Measurements from ENCODE around the gene DYNC2LI1. TPM values are rescaled to one million over a fixed set of nuclear protein-coding genes. Genes with fewer than 3 reads are reported as not detected.

DYNC2LI1 gene
- total RNA-seq, 1 experiment from 2014 or later: 64.6 TPM

DNA sequence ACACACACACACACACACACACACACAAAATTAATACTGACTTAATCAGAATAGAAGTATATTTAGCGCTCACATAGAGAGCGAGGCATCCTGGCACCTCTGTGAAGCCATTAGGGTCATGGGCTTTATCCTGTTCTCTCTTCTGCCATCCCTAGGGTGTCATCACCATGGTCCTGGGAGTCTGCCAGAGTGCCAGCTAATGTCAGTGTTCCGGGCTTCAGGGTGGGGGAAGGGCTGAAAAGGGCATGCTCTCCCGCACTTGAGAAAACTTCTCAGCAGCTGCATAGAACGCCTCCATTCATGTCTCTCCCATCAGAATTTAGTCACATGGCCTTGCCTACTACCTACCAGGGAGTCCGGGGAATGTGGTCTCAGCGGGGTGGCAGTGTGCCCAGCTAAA is 19.7 kb upstream of the DYNC2LI1 start:
- DNase-seq (ENCODE audit: low read depth): peak; percentile 44
- in situ Hi-C loops (cut with HindIII; ENCODE audit: low pct_unique_long_range_greater_than_20kb, low sequenced_read_pairs): no loop called here

GRCh38 chr2:43758739-43759138 is 15.1 kb upstream of the DYNC2LI1 start:
- DNase-seq (ENCODE audit: low read depth): no peak

GRCh38 chr2:43759195-43759594 is 14.6 kb upstream of the DYNC2LI1 start:
- in situ Hi-C loops (cut with HindIII; ENCODE audit: low pct_unique_long_range_greater_than_20kb, low sequenced_read_pairs): no loop called here
- peak; percentile 95 for DNase-seq (ENCODE audit: low read depth)

More at GRCh38 chr2:43758739-43759138, 15.1 kb upstream of the DYNC2LI1 start:
- in situ Hi-C loops (cut with HindIII; ENCODE audit: low pct_unique_long_range_greater_than_20kb, low sequenced_read_pairs): no loop called here

DNA sequence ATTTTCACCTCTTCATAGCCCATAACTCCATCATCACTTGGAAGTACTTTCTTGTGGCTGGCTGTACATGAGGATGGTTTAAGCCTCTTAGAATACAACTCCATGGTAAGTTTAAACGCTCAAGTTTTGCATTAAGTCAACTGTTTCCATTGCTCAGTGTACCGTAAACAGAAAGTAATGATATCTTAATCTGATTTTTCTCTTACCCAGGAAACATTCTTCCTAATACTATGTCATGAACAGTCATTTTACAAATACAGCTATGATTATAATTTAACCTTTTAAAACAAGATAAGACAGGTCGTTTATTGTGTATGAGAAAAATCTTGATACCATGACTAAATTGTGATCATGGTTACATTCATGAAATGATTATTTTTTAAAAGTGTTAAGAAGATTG is 11.6 kb upstream of the DYNC2LI1 start:
- in situ Hi-C loops (cut with HindIII; ENCODE audit: low pct_unique_long_range_greater_than_20kb, low sequenced_read_pairs): no loop called here

DNA sequence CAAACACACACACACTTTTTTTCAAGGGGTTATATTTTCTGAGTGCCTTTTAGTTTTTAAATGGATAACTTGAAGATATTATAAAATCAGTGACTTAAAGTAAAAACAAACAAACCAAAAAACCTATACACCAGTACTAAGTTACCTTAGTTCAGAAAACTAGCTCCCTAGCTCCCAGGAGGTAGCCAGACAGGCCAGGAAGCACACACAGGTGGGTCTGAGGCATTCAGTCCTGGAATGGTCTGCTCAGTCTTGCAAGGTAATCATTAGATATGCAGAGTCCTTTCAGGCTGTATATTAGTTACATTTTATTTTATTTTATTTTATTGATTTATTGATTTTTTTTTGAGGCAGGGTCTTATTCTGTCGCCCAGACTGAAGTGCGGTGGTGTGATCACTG is 10.7 kb upstream of the DYNC2LI1 start:
- peak; percentile 76 for DNase-seq (ENCODE audit: low read depth)
- in situ Hi-C loops (cut with HindIII; ENCODE audit: low pct_unique_long_range_greater_than_20kb, low sequenced_read_pairs): no loop called here

More for the DNA sequence above, 11.6 kb upstream of the DYNC2LI1 start:
- DNase-seq (ENCODE audit: low read depth): peak; percentile 76

GRCh38 chr2:43764086-43764705 is 9.6 kb upstream of the DYNC2LI1 start:
- in situ Hi-C loops (cut with HindIII; ENCODE audit: low pct_unique_long_range_greater_than_20kb, low sequenced_read_pairs): no loop called here
- no peak for DNase-seq (ENCODE audit: low read depth)

- DNase-seq (ENCODE audit: low read depth): peak; percentile 75
- in situ Hi-C loops (cut with HindIII; ENCODE audit: low pct_unique_long_range_greater_than_20kb, low sequenced_read_pairs): no loop called here
Observed at GRCh38 chr2:43766006-43766405, 7.8 kb upstream of the DYNC2LI1 start.

GRCh38 chr2:43774617-43775016 is 778 bp downstream of the DYNC2LI1 start:
- DNase-seq (ENCODE audit: low read depth): no peak
- in situ Hi-C loops (cut with HindIII; ENCODE audit: low pct_unique_long_range_greater_than_20kb, low sequenced_read_pairs): no loop called here

GRCh38 chr2:43776324-43776723 is 2.5 kb downstream of the DYNC2LI1 start:
- in situ Hi-C loops (cut with HindIII; ENCODE audit: low pct_unique_long_range_greater_than_20kb, low sequenced_read_pairs): no loop called here

DNA sequence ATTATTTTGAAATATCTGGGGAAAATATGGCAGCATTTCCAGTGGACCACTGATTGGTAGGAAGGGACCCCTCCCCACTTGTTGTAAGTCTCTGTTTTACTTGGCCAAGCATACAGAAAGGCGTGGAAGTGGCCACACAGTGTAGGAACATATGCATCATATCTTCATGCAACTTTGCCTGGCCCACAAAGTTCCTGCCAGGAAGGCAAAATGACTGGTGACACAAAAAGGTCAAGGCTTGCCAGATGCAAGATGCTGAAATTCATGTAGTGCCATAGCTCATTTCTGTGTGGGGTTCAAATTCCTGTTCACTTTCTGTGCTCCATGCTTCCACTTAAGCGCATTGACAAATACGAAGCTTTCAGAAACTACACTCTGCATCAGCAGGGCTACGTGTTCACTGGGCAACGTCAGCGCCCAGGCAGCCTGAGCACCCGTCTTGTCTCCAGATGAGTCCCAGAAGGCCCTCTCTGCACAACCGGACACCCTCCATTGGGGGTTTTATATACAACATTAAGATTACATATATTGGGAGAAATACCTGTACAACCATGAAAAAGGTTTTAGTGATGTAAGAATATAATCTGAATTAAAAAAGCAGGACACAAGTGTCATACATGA is 3.6 kb downstream of the DYNC2LI1 start:
- in situ Hi-C loops (cut with HindIII; ENCODE audit: low pct_unique_long_range_greater_than_20kb, low sequenced_read_pairs): no loop called here
- DNase-seq (ENCODE audit: low read depth): no peak

More at GRCh38 chr2:43776324-43776723, 2.5 kb downstream of the DYNC2LI1 start:
- no peak for DNase-seq (ENCODE audit: low read depth)

- no peak for DNase-seq (ENCODE audit: low read depth)
- in situ Hi-C loops (cut with HindIII; ENCODE audit: low pct_unique_long_range_greater_than_20kb, low sequenced_read_pairs): no loop called here
Observed at GRCh38 chr2:43778233-43778632, 4.4 kb downstream of the DYNC2LI1 start.

GRCh38 chr2:43787895-43788294 is 14.1 kb downstream of the DYNC2LI1 start:
- DNase-seq (ENCODE audit: low read depth): no peak
- in situ Hi-C loops (cut with HindIII; ENCODE audit: low pct_unique_long_range_greater_than_20kb, low sequenced_read_pairs): no loop called here

DNA sequence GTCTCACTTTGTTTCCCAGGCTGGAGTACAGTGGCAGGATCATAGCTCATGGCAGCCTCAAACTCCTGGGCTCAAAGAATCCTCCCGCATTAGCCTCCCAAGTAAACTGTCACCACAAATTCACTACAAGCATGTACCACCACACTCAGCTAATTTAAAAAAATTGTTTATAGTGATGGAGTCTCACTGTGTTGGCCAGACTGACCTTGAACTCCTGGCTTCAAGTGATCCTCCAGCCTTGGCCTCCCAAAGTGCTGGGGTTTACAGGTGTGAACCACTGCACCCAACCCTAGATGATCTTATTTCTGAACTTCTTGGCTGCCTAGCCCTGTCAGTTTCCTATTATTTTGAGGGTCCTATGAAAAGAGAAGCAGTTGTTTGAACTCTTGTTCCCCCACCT is 14.8 kb downstream of the DYNC2LI1 start:
- in situ Hi-C loops (cut with HindIII; ENCODE audit: low pct_unique_long_range_greater_than_20kb, low sequenced_read_pairs): no loop called here
- DNase-seq (ENCODE audit: low read depth): no peak

GRCh38 chr2:43790147-43790546 is 16.3 kb downstream of the DYNC2LI1 start:
- no peak for DNase-seq (ENCODE audit: low read depth)
- in situ Hi-C loops (cut with HindIII; ENCODE audit: low pct_unique_long_range_greater_than_20kb, low sequenced_read_pairs): no loop called here

GRCh38 chr2:43791035-43791765 is 17.4 kb downstream of the DYNC2LI1 start:
- in situ Hi-C loops (cut with HindIII; ENCODE audit: low pct_unique_long_range_greater_than_20kb, low sequenced_read_pairs): no loop called here

GRCh38 chr2:43792653-43793052 is 18.8 kb downstream of the DYNC2LI1 start:
- DNase-seq (ENCODE audit: low read depth): peak; percentile 92
- in situ Hi-C loops (cut with HindIII; ENCODE audit: low pct_unique_long_range_greater_than_20kb, low sequenced_read_pairs): no loop called here

More at GRCh38 chr2:43791035-43791765, 17.4 kb downstream of the DYNC2LI1 start:
- no peak for DNase-seq (ENCODE audit: low read depth)

GRCh38 chr2:43794956-43795355 is 21.1 kb downstream of the DYNC2LI1 start:
- in situ Hi-C loops (cut with HindIII; ENCODE audit: low pct_unique_long_range_greater_than_20kb, low sequenced_read_pairs): no loop called here
- no peak for DNase-seq (ENCODE audit: low read depth)

DNA sequence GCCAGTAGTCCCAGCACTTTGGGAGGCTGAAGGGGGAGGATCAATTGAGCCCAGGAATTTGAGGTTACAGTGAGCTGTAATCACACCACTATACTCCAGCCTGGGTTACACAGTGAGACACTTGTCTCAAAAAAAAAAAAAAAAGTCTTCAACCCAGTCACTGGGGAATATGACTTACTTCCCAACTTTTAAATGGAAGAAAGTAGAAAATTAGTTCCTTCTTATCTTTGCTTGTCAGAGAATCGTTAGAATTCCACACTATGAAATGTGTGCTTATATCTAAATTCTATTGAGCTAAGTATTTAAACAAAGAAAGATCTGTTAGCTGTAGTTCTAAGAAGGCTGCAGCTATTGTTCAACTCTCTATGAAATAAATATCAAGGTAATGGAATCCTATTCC is 22.4 kb downstream of the DYNC2LI1 start:
- in situ Hi-C loops (cut with HindIII; ENCODE audit: low pct_unique_long_range_greater_than_20kb, low sequenced_read_pairs): no loop called here

DNA sequence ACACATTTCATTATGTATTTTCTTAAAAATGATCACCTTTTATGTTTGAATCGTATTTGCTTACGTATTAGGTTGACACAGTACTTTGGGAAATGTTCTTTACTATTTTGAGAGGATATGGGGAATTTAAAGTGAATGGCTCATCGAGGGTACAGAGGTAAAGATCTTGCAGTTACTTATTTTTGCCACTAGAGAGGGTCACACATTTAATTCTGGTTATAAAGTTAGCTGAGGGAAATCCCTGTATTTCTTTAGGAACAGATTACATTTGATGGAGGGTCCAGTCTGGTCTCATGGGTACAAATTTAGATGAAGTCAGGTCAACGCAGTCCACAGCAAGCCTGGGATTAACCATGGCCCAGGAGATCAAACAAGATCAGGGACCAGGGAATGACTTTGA is 24.5 kb downstream of the DYNC2LI1 start:
- no peak for DNase-seq (ENCODE audit: low read depth)
- in situ Hi-C loops (cut with HindIII; ENCODE audit: low pct_unique_long_range_greater_than_20kb, low sequenced_read_pairs): no loop called here

More for the DNA sequence above, 22.4 kb downstream of the DYNC2LI1 start:
- DNase-seq (ENCODE audit: low read depth): no peak
